Measurements from ENCODE around the gene GPR3.
A peak's percentile ranks its signal among the peaks of the same experiment; 100 is the strongest.
"Not testable (repeated sequence)": the region's sequence is repeated elsewhere in the genome, so short reads cannot be mapped to it uniquely, and the experiment has no call there.

The GPR3 gene

GRCh38 chr1:27418326-27419185 lies 26.1 kb downstream of the GPR3 start:
- DNase-seq, result peak in 49 of 58 donors; percentile 29 to 89 (median 61)

- DNase-seq, result no peak
Observed at GRCh38 chr1:27423709-27424108, 31.3 kb downstream of the GPR3 start.

GRCh38 chr1:27427329-27427728 lies 34.9 kb downstream of the GPR3 start:
- peak in 10 of 58 donors; percentile 9 to 49 (median 23) for DNase-seq

- peak in 2 of 58 donors; percentile 17 to 24 for DNase-seq
Observed at GRCh38 chr1:27427816-27428315, 35.4 kb downstream of the GPR3 start.

DNA sequence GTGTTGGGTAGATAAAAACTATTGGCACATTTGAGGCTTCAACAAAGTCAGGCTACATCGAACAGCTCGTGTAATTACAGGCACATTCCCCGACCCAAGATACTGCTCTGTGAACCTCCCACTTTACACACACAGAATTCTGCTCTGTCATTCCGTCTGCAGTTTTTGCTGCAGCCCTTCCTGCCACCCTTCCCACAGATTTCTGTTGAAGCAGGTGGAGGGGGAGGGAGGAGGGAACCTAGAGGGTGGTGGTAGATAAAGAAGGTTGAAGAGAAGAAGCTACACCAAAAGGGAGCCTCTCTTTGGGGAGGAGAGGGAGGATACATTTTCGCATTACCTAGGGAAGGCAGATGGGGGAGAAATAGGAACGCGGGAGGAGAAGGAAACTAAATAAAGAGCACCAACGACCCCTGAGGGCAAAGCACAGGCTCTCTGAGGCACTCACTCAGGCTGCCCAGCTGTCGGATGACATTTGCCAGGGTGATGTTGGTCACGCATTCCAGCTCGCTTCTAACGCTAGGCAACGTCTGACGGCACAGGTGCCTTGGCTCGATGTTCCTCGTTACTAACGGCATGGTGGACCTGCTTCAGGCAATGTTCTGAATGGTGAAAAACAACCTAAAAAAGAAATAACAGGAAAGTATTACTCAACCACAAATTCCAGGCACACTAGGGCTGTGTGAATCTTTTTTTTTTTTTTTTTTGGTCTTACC lies 36.0 kb downstream of the GPR3 start:
- peak in 18 of 58 donors; percentile 8 to 61 (median 25) for DNase-seq

GRCh38 chr1:27429029-27429425 lies 36.6 kb downstream of the GPR3 start:
- no peak for DNase-seq

DNA sequence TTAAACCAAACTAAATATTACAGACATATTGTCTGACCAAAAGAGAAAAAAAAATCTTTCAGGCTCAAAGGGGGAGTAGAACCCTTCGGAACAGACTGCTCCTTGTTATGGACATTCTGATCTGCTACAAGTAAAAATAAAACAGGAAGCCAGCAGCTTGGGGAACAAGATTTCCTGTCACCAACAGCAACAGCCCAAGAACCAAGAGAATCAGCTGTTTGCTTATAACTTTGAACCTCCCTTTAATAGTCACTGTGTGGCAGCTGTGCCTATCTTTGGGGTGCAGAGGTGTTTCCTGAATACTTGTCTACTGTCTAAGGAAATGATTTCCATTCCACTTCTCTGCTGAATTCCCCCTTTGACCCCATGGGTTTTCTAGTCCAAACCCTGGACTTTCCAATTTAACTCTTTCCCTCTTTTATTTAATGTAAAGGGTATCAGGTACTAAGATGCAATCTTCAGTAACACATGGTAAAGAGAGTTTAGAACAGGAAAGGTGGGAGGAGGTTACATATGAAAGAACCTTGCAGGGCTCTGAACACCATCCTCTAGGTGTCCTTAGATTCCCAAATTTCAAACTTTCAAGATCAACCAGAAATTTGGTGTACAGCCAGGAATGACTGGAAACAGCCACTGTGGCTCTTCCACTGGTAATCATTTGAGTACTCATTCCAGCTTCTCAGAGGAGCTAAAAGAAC lies 38.6 kb downstream of the GPR3 start:
- DNase-seq, result peak in 30 of 58 donors; percentile 9 to 87 (median 20)

GRCh38 chr1:27431601-27431940 lies 39.1 kb downstream of the GPR3 start:
- DNase-seq, result no peak

DNA sequence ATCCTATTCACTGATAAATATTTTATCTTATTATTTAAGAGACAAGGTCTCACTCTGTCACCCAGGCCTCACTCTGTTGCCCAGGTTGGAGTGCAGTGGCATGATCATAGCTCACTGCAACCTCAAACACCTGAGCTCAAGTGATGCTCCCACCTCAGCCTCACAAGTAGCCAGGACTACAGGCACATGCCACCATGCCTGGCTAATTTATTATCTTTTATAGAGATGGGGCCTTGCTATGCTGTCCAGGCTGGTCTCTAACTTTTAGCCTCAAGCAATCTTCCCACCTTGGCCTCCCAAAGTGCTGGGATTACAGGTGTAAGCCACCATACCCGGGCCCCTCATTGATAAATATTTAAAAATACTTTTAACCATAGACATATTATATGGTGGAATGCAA lies 40.3 kb downstream of the GPR3 start:
- not testable (repeated sequence) for DNase-seq

- no peak for DNase-seq
Observed at GRCh38 chr1:27433706-27434105, 41.3 kb downstream of the GPR3 start.

- peak in 9 of 58 donors; percentile 1 to 64 (median 18) for DNase-seq
Observed at GRCh38 chr1:27435566-27436203, 43.3 kb downstream of the GPR3 start.

GRCh38 chr1:27436204-27437159 lies 44.1 kb downstream of the GPR3 start:
- peak in 1 of 58 donors; percentile 48 for DNase-seq

DNA sequence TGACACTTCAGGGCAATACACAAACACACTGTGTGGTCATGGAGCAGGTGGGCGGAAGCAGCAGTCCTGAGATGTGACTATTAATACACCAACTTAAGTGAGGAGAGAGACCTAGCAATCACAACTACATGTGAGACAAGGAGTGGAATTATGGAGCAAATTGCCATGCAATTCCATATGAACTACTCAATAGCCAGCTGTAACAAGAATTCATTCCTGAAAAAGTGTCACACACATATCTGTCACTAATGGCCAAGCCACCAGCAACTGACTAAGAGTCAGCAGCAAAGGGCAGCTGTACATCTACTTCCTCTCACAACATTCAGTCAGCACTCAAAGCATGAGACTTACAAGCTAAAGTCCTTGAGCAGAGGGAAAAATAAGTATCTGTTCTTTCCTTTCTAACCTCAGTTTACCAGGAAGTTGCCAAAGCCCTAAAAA lies 46.2 kb downstream of the GPR3 start:
- no peak for DNase-seq

- no peak for DNase-seq
Observed at GRCh38 chr1:27439150-27439549, 46.7 kb downstream of the GPR3 start.

DNA sequence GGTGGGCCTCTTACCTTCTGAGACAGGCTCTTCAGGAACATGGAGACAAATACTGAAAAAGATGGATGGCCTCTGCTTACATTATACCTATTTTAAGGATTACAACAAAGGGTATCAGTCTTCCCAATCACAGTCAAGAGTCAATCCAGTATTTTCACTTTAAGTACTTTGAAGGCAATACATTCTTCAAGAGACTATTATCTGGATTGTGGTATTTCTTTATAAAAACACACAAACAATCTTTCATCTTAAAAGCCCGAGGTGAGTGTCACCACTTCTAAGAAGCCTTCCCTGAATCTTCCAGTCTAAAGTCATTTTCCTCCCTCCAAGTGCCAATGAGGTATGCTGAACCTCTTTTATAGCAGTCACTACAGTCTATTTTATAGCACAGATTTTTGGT lies 52.2 kb downstream of the GPR3 start:
- no peak for DNase-seq

Measured in anterior cingulate cortex (tissue), 58 donors.